ENCODE measurements around the gene ST8SIA2.

- TF ChIP-seq SIN3A (IDR thresholded peaks at IDR 0.05; ENCODE audit: borderline replicate concordance, insufficient read depth, low read depth, low read length) = no peak
- TF ChIP-seq CTCF (IDR thresholded peaks at IDR 0.05) = no peak
- no peak for TF ChIP-seq POLR2AphosphoS5 (IDR thresholded peaks at IDR 0.05; ENCODE audit: low read depth, low read length)
- TF ChIP-seq REST (IDR thresholded peaks at IDR 0.05; ENCODE audit: insufficient read depth in 1 of 2, low read depth in 2 of 2, low read length in 1 of 2) = no peak
These were observed 57.6 kb downstream of the ST8SIA2 start for GRCh38 chr15:92451225-92451825.
